GM23338 (cell line): ENCODE measurements around the gene MAST4.

ENCODE experiments used
- CTCF ChIP-seq, 2 experiments: fragments of 200-600 bp in 1 of 2; sonication (generic) in 1 of 2; conservative IDR thresholded peaks; 2 replicates each; pipeline versions ENCODE4 v1.5.1 to v1.6.1; 2016 to 2017; ENCODE audit warnings: antibody characterized with exemption in 2 of 2, low read depth in 2 of 2, mild to moderate bottlenecking in 2 of 2, moderate library complexity in 1 of 2
- EZH2 ChIP-seq: fragments of 200-600 bp; sonication (generic); IDR thresholded peaks from one replicate; pipeline ENCODE4 v1.8.0; 2017; ENCODE audit warnings: antibody characterized with exemption, mild to moderate bottlenecking, low read depth; ENCODE audit not compliant: unreplicated experiment

GRCh38 chr5:67000794-67001475 lies 404.7 kb downstream of the MAST4 start:
- TF ChIP-seq CTCF (conservative IDR thresholded peaks at IDR 0.05; ENCODE audit: low read depth in 2 of 2) (no peak), EZH2 (no peak)
